ENCODE data around the gene ZNF581. TPM values are rescaled to one million over a fixed set of nuclear protein-coding genes. Genes with fewer than 3 reads are reported as not detected.
A peak's percentile ranks its signal among the peaks of the same experiment; 100 is the strongest.

The ZNF581 gene
- total RNA-seq, 2 donors from 2014 or later, result 16.0 to 20.3 TPM

- H3K27ac ChIP-seq, result peak within 1 kb of the TSS; percentile 80
- H3K4me3 ChIP-seq, result peak within 1 kb of the TSS; percentile 65
- peaks cover 26% of the 10 kb centered on the region for H3K4me1 ChIP-seq
- peaks cover 3% of the 10 kb centered on the region for H3K36me3 ChIP-seq
- TF ChIP-seq, protein P1, sequence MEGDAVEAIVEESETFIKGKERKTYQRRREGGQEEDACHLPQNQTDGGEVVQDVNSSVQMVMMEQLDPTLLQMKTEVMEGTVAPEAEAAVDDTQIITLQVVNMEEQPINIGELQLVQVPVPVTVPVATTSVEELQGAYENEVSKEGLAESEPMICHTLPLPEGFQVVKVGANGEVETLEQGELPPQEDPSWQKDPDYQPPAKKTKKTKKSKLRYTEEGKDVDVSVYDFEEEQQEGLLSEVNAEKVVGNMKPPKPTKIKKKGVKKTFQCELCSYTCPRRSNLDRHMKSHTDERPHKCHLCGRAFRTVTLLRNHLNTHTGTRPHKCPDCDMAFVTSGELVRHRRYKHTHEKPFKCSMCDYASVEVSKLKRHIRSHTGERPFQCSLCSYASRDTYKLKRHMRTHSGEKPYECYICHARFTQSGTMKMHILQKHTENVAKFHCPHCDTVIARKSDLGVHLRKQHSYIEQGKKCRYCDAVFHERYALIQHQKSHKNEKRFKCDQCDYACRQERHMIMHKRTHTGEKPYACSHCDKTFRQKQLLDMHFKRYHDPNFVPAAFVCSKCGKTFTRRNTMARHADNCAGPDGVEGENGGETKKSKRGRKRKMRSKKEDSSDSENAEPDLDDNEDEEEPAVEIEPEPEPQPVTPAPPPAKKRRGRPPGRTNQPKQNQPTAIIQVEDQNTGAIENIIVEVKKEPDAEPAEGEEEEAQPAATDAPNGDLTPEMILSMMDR (IDR thresholded peaks at IDR 0.05), result no peak
- intact Hi-C loops (cut with DNase I), result no loop called here
- H3K27me3 ChIP-seq, result no peaks in the 10 kb centered on the region
- no peaks in the 10 kb centered on the region for H3K9me3 ChIP-seq
- peak; percentile 97 for DNase-seq
- peak within 1 kb of the TSS; percentile 96 to 99 for H3K9ac ChIP-seq (ENCODE audit: low read depth in 2 of 2, low read length in 2 of 2)
These were observed 31.6 kb downstream of the ZNF581 start, which contains the start of gene EPN1 for GRCh38 chr19:55674841-55675660. Gene EPN1, plus strand, starts transcription at chr19:55675226. Its CDS starts 3,402 bp downstream, at chr19:55678628.

GRCh38 chr19:55675661-55676354 lies 32.4 kb downstream of the ZNF581 start:
- Histone ChIP-seq H3K9me3 (no peaks in the 10 kb centered on the region), H3K27ac (peak overlapping the region; percentile 80), H3K27me3 (no peaks in the 10 kb centered on the region), H3K9ac (ENCODE audit: low read depth in 2 of 2, low read length in 2 of 2) (peak overlapping the region; percentile 96 to 99), H3K4me3 (peak overlapping the region; percentile 65), H3K4me1 (peaks cover 26% of the 10 kb centered on the region), H3K36me3 (peaks cover 1% of the 10 kb centered on the region)
- DNase-seq, result no peak
- TF ChIP-seq, protein P1 (IDR thresholded peaks at IDR 0.05), result no peak
- intact Hi-C loops (cut with DNase I), result no loop called here

GRCh38 chr19:55676383-55676782 lies 32.9 kb downstream of the ZNF581 start:
- Histone ChIP-seq H3K27me3 (no peaks in the 10 kb centered on the region), H3K4me3 (peak overlapping the region; percentile 65), H3K9me3 (no peaks in the 10 kb centered on the region), H3K4me1 (peaks cover 26% of the 10 kb centered on the region), H3K36me3 (no peaks in the 10 kb centered on the region), H3K9ac (ENCODE audit: low read depth in 2 of 2, low read length in 2 of 2) (peak overlapping the region in 1 of 2 donors; percentile 99), H3K27ac (peak overlapping the region; percentile 80)
- intact Hi-C loops (cut with DNase I), result no loop called here
- no peak for DNase-seq
- TF ChIP-seq, protein P1 (IDR thresholded peaks at IDR 0.05), result no peak

- Histone ChIP-seq H3K9me3 (no peaks in the 10 kb centered on the region), H3K4me3 (peak overlapping the region; percentile 6), H3K9ac (ENCODE audit: low read depth in 2 of 2, low read length in 2 of 2) (peak overlapping the region; percentile 4 to 99), H3K36me3 (no peaks in the 10 kb centered on the region), H3K4me1 (peaks cover 26% of the 10 kb centered on the region), H3K27me3 (no peaks in the 10 kb centered on the region), H3K27ac (peak overlapping the region; percentile 66)
- no peak for DNase-seq
- TF ChIP-seq, protein P1 (IDR thresholded peaks at IDR 0.05), result no peak
- intact Hi-C loops (cut with DNase I), result no loop called here
These were observed 33.5 kb downstream of the ZNF581 start for GRCh38 chr19:55676889-55677505.

GRCh38 chr19:55677572-55678028 lies 34.2 kb downstream of the ZNF581 start:
- Histone ChIP-seq H3K27me3 (no peaks in the 10 kb centered on the region), H3K9me3 (no peaks in the 10 kb centered on the region), H3K4me1 (peaks cover 29% of the 10 kb centered on the region), H3K27ac (peak overlapping the region; percentile 66), H3K4me3 (peak overlapping the region; percentile 6), H3K9ac (ENCODE audit: low read depth in 2 of 2, low read length in 2 of 2) (peak overlapping the region in 1 of 2 donors; percentile 99), H3K36me3 (no peaks in the 10 kb centered on the region)
- intact Hi-C loops (cut with DNase I), result no loop called here
- no peak for DNase-seq
- TF ChIP-seq, protein P1 (IDR thresholded peaks at IDR 0.05), result no peak
